Activated naive CD4-positive, alpha-beta T cell treated with anti-CD3 and anti-CD28 coated beads for 36 hours (primary cell): ENCODE measurements around the gene GALNT10. TPM values are rescaled to one million over a fixed set of nuclear protein-coding genes. Genes with fewer than 3 reads are reported as not detected.

Experiments
- CTCF ChIA-PET: fragments of 350-600 bp; sonication (Branson Sonifier 250); formaldehyde crosslinking; loops from one replicate; lab custom pipeline; 2021; ENCODE audit warnings: antibody characterized with exemption; lab: Charles Lee
- DNase-seq: peaks from one replicate; pipeline ENCODE4 v3.0.0-alpha.2; 2020
- H3K27ac Mint-ChIP-seq: one replicate; pipeline ENCODE4 v1.8.0; 2021; ENCODE audit warnings: mild to moderate bottlenecking, mixed read lengths
- H3K27me3 Mint-ChIP-seq: one replicate; pipeline ENCODE4 v1.8.0; 2021; ENCODE audit warnings: low read depth, mixed read lengths
- H3K36me3 Mint-ChIP-seq: one replicate; pipeline ENCODE4 v1.8.0; 2021; ENCODE audit warnings: low read depth, mixed read lengths
- H3K4me1 Mint-ChIP-seq: one replicate; pipeline ENCODE4 v1.8.0; 2021; ENCODE audit warnings: low read depth, mixed read lengths
- H3K4me3 Mint-ChIP-seq: one replicate; pipeline ENCODE4 v1.8.0; 2021; ENCODE audit warnings: mild to moderate bottlenecking, moderate library complexity, mixed read lengths
- H3K9me3 Mint-ChIP-seq: one replicate; pipeline ENCODE4 v1.8.0; 2021; ENCODE audit warnings: mixed read lengths
- intact Hi-C: fragments of 100-400 bp; cut with micrococcal nuclease; formaldehyde crosslinking; loops from one replicate; pipeline ENCODE4 v1.15.1; 2023
- total RNA-seq, 2 experiments: library from RNA; stranded (reverse); gene quantifications; one replicate each; pipeline ENCODE4 v1.2.3, GENCODE V29; 2021

Gene GALNT10
- total RNA-seq, 2 experiments from 2014 or later, result 41.2 to 42.8 TPM

GRCh38 chr5:154374264-154374663, 183.7 kb downstream of the GALNT10 start:
- Mint-ChIP-seq H3K4me3 (no peak overlapping the region), H3K36me3 (peaks cover 11% of the 10 kb centered on the region), H3K9me3 (no peaks in the 10 kb centered on the region), H3K4me1 (no peaks in the 10 kb centered on the region), H3K27me3 (no peaks in the 10 kb centered on the region), H3K27ac (no peak overlapping the region)
- no peak for DNase-seq
- CTCF ChIA-PET, result no interaction called here
- intact Hi-C loops, result no loop called here

DNA sequence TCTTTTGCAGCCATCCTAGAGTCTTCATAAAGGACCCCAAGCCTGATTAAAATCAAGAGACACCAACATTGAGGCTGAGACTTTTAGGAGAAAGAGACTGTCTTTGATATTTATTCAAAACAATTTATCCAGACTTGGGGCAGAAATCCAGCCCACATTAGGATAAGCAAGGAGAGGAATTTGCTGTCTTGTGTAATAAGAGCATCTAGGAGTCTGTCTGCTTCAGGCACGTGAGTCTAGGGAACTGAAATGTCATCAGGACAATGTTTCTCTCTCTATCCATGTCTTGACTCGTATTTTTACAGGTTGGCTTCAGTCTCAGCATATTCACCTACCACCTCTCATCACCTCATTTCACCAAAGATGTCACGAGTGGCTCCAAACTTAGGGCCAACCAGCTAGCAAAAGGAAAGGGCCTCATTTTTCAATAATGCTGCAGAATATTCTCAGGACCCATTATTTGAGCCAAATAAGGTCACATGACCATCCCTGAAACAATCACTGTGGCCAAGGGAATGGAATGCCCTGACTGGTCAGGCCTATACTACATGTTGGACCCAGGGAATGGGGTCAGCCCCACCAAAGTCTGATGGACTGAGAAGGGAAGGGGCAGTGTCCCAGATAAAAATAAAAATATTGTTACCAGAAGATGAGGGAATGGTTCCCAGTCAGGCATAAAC, 184.9 kb downstream of the GALNT10 start:
- H3K4me3 Mint-ChIP-seq, result no peak overlapping the region

GRCh38 chr5:154376481-154376880, 185.9 kb downstream of the GALNT10 start:
- Mint-ChIP-seq H3K36me3 (peaks cover 21% of the 10 kb centered on the region), H3K27me3 (no peaks in the 10 kb centered on the region), H3K4me3 (no peak overlapping the region), H3K27ac (no peak overlapping the region), H3K4me1 (no peaks in the 10 kb centered on the region), H3K9me3 (no peaks in the 10 kb centered on the region)
- CTCF ChIA-PET, result no interaction called here
- intact Hi-C loops, result no loop called here
- DNase-seq, result no peak

More for the DNA sequence above, 184.9 kb downstream of the GALNT10 start:
- no peak for DNase-seq
- Mint-ChIP-seq H3K9me3 (no peaks in the 10 kb centered on the region), H3K27ac (no peak overlapping the region), H3K36me3 (peaks cover 14% of the 10 kb centered on the region), H3K27me3 (no peaks in the 10 kb centered on the region), H3K4me1 (no peaks in the 10 kb centered on the region)
- CTCF ChIA-PET, result interaction anchor here (0.6 kb wide), 1 partner anchor 315 kb away, joined by 3 read pairs; no protein-coding TSS in a partner anchor
- intact Hi-C loops, result no loop called here

DNA sequence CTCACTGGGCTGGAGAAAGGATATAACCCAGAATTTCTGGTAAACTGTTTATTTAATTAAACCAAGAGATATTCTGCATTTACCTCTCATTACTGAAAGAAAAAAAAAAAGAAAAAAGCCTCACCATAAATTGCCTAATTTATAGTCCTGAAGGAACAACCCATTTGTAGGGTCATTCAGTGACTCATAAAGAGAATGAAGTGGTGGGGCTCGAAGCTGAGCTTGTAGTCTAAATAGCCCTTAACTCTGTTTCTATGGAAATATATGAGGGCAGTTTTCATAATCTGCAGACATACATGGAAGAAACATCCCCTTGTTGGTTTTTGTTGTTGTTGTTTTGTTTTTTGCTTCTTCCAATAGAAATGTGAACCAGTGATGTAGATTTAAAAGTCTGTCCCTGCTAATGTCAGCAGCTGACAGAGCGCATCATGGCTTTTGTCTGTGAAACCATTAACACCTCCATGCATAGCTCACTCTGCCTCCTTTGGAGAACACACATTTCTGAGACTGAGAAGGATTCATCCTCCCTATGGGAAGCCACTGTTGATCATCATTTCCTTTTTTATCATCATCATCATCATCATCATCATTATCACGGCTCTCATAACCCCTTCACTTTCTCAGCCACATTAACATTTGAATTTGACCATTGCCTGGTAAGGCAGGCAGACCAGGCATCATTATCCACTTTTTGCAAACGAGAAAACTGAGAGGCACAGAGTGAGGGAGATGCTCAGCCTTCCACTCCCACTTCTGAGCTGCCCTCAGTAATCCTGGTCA, 187.4 kb downstream of the GALNT10 start:
- CTCF ChIA-PET, result interaction anchor here (0.6 to 0.7 kb wide), 2 partner anchors 24 to 226 kb away, joined by 4 to 5 read pairs; no protein-coding TSS in a partner anchor
- no peak overlapping the region for H3K4me3 Mint-ChIP-seq
- intact Hi-C loops, result no loop called here

GRCh38 chr5:154380263-154380662, 189.7 kb downstream of the GALNT10 start:
- no peak for DNase-seq
- Mint-ChIP-seq H3K27me3 (no peaks in the 10 kb centered on the region), H3K9me3 (no peaks in the 10 kb centered on the region), H3K4me3 (no peak overlapping the region), H3K36me3 (peaks cover 38% of the 10 kb centered on the region), H3K4me1 (peaks cover 1% of the 10 kb centered on the region), H3K27ac (no peak overlapping the region)
- CTCF ChIA-PET, result interaction anchor here (0.6 kb wide), 1 partner anchor 88 kb away, joined by 4 read pairs; no protein-coding TSS in a partner anchor
- intact Hi-C loops, result no loop called here

More for the DNA sequence above, 187.4 kb downstream of the GALNT10 start:
- peaks cover 28% of the 10 kb centered on the region for H3K36me3 Mint-ChIP-seq
- no peak overlapping the region for H3K27ac Mint-ChIP-seq
- no peaks in the 10 kb centered on the region for H3K9me3 Mint-ChIP-seq
- no peaks in the 10 kb centered on the region for H3K27me3 Mint-ChIP-seq
- no peaks in the 10 kb centered on the region for H3K4me1 Mint-ChIP-seq
- DNase-seq, result no peak

GRCh38 chr5:154384480-154385235, 194.1 kb downstream of the GALNT10 start:
- H3K36me3 Mint-ChIP-seq, result peaks cover 32% of the 10 kb centered on the region
- CTCF ChIA-PET, result no interaction called here

GRCh38 chr5:154385236-154385512, 194.6 kb downstream of the GALNT10 start:
- Mint-ChIP-seq H3K4me3 (no peak overlapping the region), H3K27ac (no peak overlapping the region), H3K27me3 (no peaks in the 10 kb centered on the region), H3K36me3 (peaks cover 32% of the 10 kb centered on the region), H3K9me3 (no peaks in the 10 kb centered on the region), H3K4me1 (peaks cover 4% of the 10 kb centered on the region)
- intact Hi-C loops, result no loop called here
- DNase-seq, result no peak
- CTCF ChIA-PET, result interaction anchor here (1.6 kb wide), 1 partner anchor 195 kb away, joined by 5 read pairs; no protein-coding TSS in a partner anchor

More at GRCh38 chr5:154384480-154385235, 194.1 kb downstream of the GALNT10 start:
- Mint-ChIP-seq H3K4me1 (peaks cover 4% of the 10 kb centered on the region), H3K27ac (no peak overlapping the region), H3K4me3 (no peak overlapping the region), H3K27me3 (no peaks in the 10 kb centered on the region), H3K9me3 (no peaks in the 10 kb centered on the region)
- DNase-seq, result no peak
- intact Hi-C loops, result no loop called here

DNA sequence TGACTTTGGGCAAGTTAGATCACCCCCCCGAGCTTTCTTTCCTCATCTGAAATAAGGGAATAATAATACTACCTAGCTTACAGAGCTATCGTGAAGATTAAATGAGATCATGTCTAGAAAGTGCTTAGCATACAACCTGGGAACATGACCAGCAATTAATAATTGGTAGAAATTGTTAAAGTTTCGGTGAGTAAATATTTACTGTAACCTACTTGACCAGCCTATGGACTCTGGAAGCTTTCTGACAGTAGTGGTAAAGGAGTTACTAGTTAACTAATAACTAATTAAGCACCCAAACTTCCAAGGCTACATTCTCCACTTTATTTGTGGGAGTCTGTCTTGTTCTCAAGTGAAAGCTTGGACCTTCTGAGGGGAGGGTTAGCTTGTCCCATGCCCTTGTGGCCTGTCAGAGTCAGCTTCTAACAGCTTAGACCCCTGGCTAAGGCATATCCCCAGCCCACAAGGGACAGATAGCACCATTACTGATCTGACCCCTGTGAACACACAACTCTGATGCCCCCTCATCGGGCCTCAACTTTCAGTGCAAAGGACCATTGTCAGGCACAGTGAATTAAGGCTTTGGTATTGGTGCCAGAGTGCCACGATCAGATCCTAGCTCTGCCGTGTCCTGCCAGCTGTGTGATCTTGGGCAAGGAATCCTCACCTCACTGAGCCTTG, 196.6 kb downstream of the GALNT10 start:
- Mint-ChIP-seq H3K27me3 (no peaks in the 10 kb centered on the region), H3K4me3 (no peak overlapping the region), H3K4me1 (peaks cover 4% of the 10 kb centered on the region), H3K36me3 (peaks cover 22% of the 10 kb centered on the region), H3K9me3 (no peaks in the 10 kb centered on the region), H3K27ac (no peak overlapping the region)
- intact Hi-C loops, result no loop called here
- CTCF ChIA-PET, result interaction anchor here (0.5 to 1.6 kb wide), 2 partner anchors 197 to 633 kb away, joined by 4 to 5 read pairs; no protein-coding TSS in a partner anchor
- DNase-seq, result no peak

- CTCF ChIA-PET, result no interaction called here
- no peak for DNase-seq
- H3K27me3 Mint-ChIP-seq, result no peaks in the 10 kb centered on the region
- H3K9me3 Mint-ChIP-seq, result no peaks in the 10 kb centered on the region
- intact Hi-C loops, result no loop called here
- peaks cover 14% of the 10 kb centered on the region for H3K36me3 Mint-ChIP-seq
- peaks cover 4% of the 10 kb centered on the region for H3K4me1 Mint-ChIP-seq
- H3K4me3 Mint-ChIP-seq, result no peak overlapping the region
- H3K27ac Mint-ChIP-seq, result no peak overlapping the region
Measured at GRCh38 chr5:154388842-154389241, 198.3 kb downstream of the GALNT10 start.

DNA sequence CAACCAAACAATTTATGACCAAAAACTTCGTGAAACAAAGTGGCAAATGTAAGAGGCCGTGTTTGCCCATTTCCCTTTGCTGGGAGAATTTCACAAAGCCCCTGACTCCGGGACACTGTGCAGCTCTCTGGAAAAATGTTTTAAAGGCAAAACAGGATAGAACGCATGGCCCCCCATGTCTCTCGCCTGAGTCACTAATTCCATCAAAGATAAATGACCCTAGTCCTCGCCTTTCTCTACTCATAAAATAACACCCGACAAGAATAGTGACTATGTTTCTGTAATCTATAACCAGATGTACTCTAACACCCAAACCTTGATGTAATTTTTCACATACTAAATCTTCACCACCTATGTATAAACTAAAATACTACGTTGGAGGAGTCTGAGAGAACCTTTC, 199.6 kb downstream of the GALNT10 start:
- no peak overlapping the region for H3K4me3 Mint-ChIP-seq
- H3K27ac Mint-ChIP-seq, result no peak overlapping the region
- H3K4me1 Mint-ChIP-seq, result peaks cover 4% of the 10 kb centered on the region
- H3K9me3 Mint-ChIP-seq, result no peaks in the 10 kb centered on the region
- CTCF ChIA-PET, result no interaction called here
- DNase-seq, result no peak
- intact Hi-C loops, result no loop called here
- H3K27me3 Mint-ChIP-seq, result no peaks in the 10 kb centered on the region
- peaks cover 13% of the 10 kb centered on the region for H3K36me3 Mint-ChIP-seq

DNA sequence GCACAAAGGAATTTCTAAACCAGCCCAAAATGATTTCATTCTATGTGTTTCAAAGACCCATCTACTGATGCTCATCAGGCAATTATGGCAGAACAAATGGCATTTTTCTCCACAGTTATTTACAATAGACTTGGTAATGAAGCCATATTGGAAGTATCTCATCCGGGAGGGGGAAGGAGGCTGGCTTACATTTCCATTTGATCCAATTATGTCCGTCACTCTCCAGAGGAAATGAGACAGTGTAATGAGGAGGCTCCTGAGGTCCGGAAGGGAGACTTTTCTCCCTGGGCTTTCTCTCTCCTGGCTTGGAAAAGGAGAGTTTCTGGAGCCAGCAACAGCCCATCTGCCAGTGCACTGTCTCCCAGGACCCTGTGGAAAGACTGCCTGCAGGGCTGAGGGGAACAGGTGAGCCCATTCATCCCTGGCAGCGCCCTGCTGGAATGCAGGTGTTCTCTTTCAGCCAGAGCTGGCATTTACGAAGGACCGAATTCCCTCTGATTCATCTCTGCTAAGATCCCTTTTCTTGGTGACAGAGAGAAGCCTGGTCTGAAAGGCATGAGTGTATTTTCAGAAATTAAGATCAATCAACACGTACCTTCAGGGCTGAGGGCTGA, 200.3 kb downstream of the GALNT10 start:
- no peaks in the 10 kb centered on the region for H3K27me3 Mint-ChIP-seq
- peaks cover 8% of the 10 kb centered on the region for H3K36me3 Mint-ChIP-seq
- no peak overlapping the region for H3K4me3 Mint-ChIP-seq
- CTCF ChIA-PET, result interaction anchor here (1.4 kb wide), 1 partner anchor 14 kb away, joined by 5 read pairs; no protein-coding TSS in a partner anchor
- H3K27ac Mint-ChIP-seq, result no peak overlapping the region
- DNase-seq, result no peak
- no peaks in the 10 kb centered on the region for H3K9me3 Mint-ChIP-seq
- H3K4me1 Mint-ChIP-seq, result no peaks in the 10 kb centered on the region
- intact Hi-C loops, result no loop called here
